Activated T-helper 1 cell treated with Interleukin-2 at 50 U/mL for 16 hours (primary cell): ENCODE data around the gene GHRL.

Experiments used
- DNase-seq: peaks from one replicate; pipeline ENCODE4 v3.0.0-alpha.2; 2020; ENCODE audit warnings: low read depth

Gene GHRL

GRCh38 chr3:10327592-10327991 is 34.8 kb upstream of the GHRL start:
- DNase-seq: no peak

- no peak for DNase-seq
Measured at GRCh38 chr3:10322352-10322710, 29.6 kb upstream of the GHRL start.

- DNase-seq: no peak
Measured at GRCh38 chr3:10321630-10322351, 29.0 kb upstream of the GHRL start.

GRCh38 chr3:10320320-10320677 is 27.6 kb upstream of the GHRL start:
- no peak for DNase-seq

GRCh38 chr3:10319804-10320203 is 27.1 kb upstream of the GHRL start:
- no peak for DNase-seq

GRCh38 chr3:10319251-10319650 is 26.5 kb upstream of the GHRL start:
- no peak for DNase-seq

- DNase-seq: no peak
Measured at GRCh38 chr3:10317961-10318350, 25.2 kb upstream of the GHRL start.

GRCh38 chr3:10317311-10317960 is 24.7 kb upstream of the GHRL start:
- DNase-seq: no peak

- DNase-seq: no peak
Measured at GRCh38 chr3:10315771-10316344, 23.1 kb upstream of the GHRL start.

- DNase-seq: no peak
Measured at GRCh38 chr3:10315101-10315500, 22.4 kb upstream of the GHRL start.

- no peak for DNase-seq
Measured at GRCh38 chr3:10312861-10313260, 20.1 kb upstream of the GHRL start.

GRCh38 chr3:10312391-10312790 is 19.6 kb upstream of the GHRL start:
- no peak for DNase-seq

GRCh38 chr3:10311710-10312109 is 19.0 kb upstream of the GHRL start:
- no peak for DNase-seq

GRCh38 chr3:10310578-10310977 is 17.8 kb upstream of the GHRL start:
- DNase-seq: no peak

- DNase-seq: no peak
Measured at GRCh38 chr3:10309736-10310135, 17.0 kb upstream of the GHRL start.

- DNase-seq: no peak
Measured at GRCh38 chr3:10308678-10309077, 15.9 kb upstream of the GHRL start.

- DNase-seq: no peak
Measured at GRCh38 chr3:10306156-10306555, 13.4 kb upstream of the GHRL start.

- DNase-seq: no peak
Measured at GRCh38 chr3:10305331-10305902, 12.7 kb upstream of the GHRL start.

- DNase-seq: no peak
Measured at GRCh38 chr3:10304905-10305304, 12.2 kb upstream of the GHRL start.

- DNase-seq: no peak
Measured at GRCh38 chr3:10303785-10304184, 11.0 kb upstream of the GHRL start.

- no peak for DNase-seq
Measured at GRCh38 chr3:10303105-10303504, 10.4 kb upstream of the GHRL start.

- DNase-seq: no peak
Measured at GRCh38 chr3:10300087-10300486, 7.3 kb upstream of the GHRL start.

- DNase-seq: no peak
Measured at GRCh38 chr3:10299679-10300078, 6.9 kb upstream of the GHRL start.
